Ectodermal cell (in vitro differentiated cells): ENCODE results near the gene ATAD2B.

ENCODE experiments used
- H3K27ac ChIP-seq: 2 replicates; pipeline ENCODE4 v1.7.0; 2013; ENCODE audit warnings: mild to moderate bottlenecking, low read depth, low read length; ENCODE audit not compliant: insufficient read depth, poor library complexity, severe bottlenecking
- H3K27me3 ChIP-seq: 2 replicates; pipeline ENCODE4 v1.7.0; 2013; ENCODE audit warnings: mild to moderate bottlenecking, low read length; ENCODE audit not compliant: insufficient read depth, control insufficient read depth, poor library complexity, severe bottlenecking
- H3K36me3 ChIP-seq: one replicate; pipeline ENCODE4 v1.7.0; 2013; ENCODE audit warnings: low read length; ENCODE audit not compliant: control insufficient read depth, insufficient read depth
- H3K4me1 ChIP-seq: one replicate; pipeline ENCODE4 v1.7.0; 2013; ENCODE audit warnings: low read length; ENCODE audit not compliant: control insufficient read depth, insufficient read depth
- H3K4me3 ChIP-seq: 2 replicates; pipeline ENCODE4 v1.7.0; 2013; ENCODE audit warnings: low read depth, low read length, control low read depth; ENCODE audit not compliant: insufficient read depth
- H3K9me3 ChIP-seq: 2 replicates; pipeline ENCODE4 v1.7.0; 2013; ENCODE audit warnings: mild to moderate bottlenecking, low read length, moderate library complexity; ENCODE audit not compliant: control insufficient read depth
- WGBS, 2 experiments: methylation state at CpG; one replicate each; pipeline ENCODE4 v1.1.7; 2013; ENCODE audit warnings: missing lambda C conversion rate in 2 of 2; 5-methylcytosine and 5-hydroxymethylcytosine counted together

ATAD2B gene

DNA sequence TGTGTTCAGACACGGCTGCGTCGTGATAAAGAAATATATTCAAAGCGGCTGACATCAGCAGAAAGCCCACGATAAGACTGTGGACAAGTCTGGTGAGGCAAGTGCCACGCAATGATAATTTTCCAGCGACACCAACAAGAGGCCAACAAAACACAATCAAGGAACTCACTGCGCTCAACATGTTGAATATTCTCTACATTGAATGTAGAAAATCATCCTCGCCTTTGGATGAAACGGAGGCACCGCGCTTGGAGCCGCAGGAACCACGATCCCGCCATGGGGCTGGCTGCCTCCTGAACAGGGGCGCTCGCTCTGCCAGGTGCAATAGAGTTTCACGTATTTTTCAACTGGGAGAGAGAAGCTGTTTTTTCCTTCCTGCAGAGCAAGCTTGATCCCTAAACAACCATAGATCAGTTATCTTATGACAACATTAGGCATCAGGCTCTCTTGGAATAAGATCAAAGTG, 220.3 kb downstream of the ATAD2B start:
- 96% methylated on average over 18 of the region's 18 CpGs for whole genome bisulfite sequencing, 2 experiments
- Histone ChIP-seq H3K4me3 (no peak overlapping the region), H3K27ac (no peak overlapping the region), H3K27me3 (no peaks in the 10 kb centered on the region), H3K36me3 (no peaks in the 10 kb centered on the region), H3K9me3 (no peaks in the 10 kb centered on the region), H3K4me1 (peaks cover 8% of the 10 kb centered on the region)

- Histone ChIP-seq H3K27ac (no peak overlapping the region), H3K36me3 (no peaks in the 10 kb centered on the region), H3K4me3 (no peak overlapping the region), H3K27me3 (no peaks in the 10 kb centered on the region), H3K4me1 (peaks cover 6% of the 10 kb centered on the region), H3K9me3 (no peaks in the 10 kb centered on the region)
- 92 to 93% methylated on average over 18 of the region's 18 CpGs for WGBS, 2 experiments
Measured at GRCh38 chr2:23705771-23706612, 220.9 kb downstream of the ATAD2B start.

DNA sequence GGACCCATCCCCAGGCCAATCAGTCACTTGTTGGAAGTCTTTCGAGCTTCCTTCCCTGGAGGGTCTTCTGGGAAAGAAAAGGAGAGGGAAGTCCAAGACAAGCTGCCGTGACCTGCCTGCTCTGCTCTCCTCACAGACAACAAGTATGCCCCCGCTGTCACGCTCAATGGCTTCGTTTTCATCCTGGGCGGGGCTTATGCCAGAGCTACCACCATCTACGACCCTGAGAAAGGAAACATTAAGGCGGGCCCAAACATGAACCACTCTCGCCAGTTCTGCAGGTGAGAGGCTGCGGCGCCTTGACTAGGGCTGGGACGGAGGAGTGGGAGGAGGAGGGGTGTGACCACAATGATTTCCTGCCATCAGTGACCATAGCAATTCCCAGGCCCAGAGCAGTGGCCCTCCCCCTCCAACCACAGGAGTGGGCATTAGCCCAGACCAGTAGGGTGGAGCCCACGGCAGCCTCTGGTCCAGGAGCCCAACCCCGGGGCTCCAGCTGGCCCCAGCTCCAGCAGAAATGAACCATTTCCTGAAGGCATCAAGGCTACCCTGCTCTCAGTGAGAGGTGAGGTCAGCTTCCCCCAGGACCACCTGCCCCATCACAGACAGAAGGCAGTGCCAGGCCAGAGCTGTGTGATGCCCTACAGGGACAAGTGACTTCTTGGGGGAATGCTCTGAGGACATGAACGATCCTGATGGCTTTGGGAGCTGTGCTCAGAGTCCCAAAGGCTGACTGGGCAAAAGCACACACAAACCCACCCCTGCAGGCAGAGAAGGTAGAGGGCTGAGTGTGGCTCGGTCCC, 223.1 kb downstream of the ATAD2B start:
- no peaks in the 10 kb centered on the region for H3K9me3 ChIP-seq
- 88 to 90% methylated on average over 16 of the region's 16 CpGs for WGBS, 2 experiments
- no peaks in the 10 kb centered on the region for H3K36me3 ChIP-seq
- H3K27ac ChIP-seq, result no peak overlapping the region
- H3K4me3 ChIP-seq, result no peak overlapping the region
- peaks cover 6% of the 10 kb centered on the region for H3K4me1 ChIP-seq
- no peaks in the 10 kb centered on the region for H3K27me3 ChIP-seq

- Histone ChIP-seq H3K4me1 (peaks cover 6% of the 10 kb centered on the region), H3K9me3 (no peaks in the 10 kb centered on the region), H3K27me3 (no peaks in the 10 kb centered on the region), H3K36me3 (no peaks in the 10 kb centered on the region), H3K4me3 (no peak overlapping the region), H3K27ac (no peak overlapping the region)
- WGBS, 2 experiments, result 96 to 97% methylated on average over 17 of the region's 17 CpGs
Measured at GRCh38 chr2:23703037-23703582, 223.8 kb downstream of the ATAD2B start.

DNA sequence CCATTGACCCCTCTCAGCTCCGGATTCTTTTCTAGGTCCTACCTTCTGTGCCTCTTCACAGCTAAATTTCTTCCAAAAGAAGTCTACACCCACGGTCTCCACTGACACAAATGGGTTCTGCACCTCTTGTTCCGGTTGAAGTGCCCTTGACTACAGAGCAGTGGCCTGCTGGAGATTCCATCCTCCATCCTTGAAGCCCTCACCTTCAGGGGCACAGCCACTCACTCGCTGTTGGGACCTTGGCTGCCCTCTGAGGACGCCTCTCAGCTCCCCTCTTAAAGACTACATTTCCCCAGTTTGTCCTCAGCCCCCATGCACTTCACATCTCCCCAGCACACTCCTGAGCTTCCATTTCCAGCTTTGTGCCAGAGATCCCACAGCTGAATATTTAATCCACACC, 226.3 kb downstream of the ATAD2B start:
- Histone ChIP-seq H3K27me3 (no peaks in the 10 kb centered on the region), H3K27ac (no peak overlapping the region), H3K4me3 (no peak overlapping the region), H3K36me3 (no peaks in the 10 kb centered on the region), H3K4me1 (peaks cover 6% of the 10 kb centered on the region), H3K9me3 (no peaks in the 10 kb centered on the region)
- WGBS, 2 experiments, result 93 to 94% methylated on average over 5 of the region's 5 CpGs

GRCh38 chr2:23699580-23699925, 227.4 kb downstream of the ATAD2B start:
- Histone ChIP-seq H3K36me3 (no peaks in the 10 kb centered on the region), H3K27me3 (no peaks in the 10 kb centered on the region), H3K27ac (no peak overlapping the region), H3K9me3 (no peaks in the 10 kb centered on the region), H3K4me1 (peaks cover 6% of the 10 kb centered on the region), H3K4me3 (no peak overlapping the region)
- WGBS, 2 experiments, result 88 to 97% methylated on average over 5 of the region's 5 CpGs

DNA sequence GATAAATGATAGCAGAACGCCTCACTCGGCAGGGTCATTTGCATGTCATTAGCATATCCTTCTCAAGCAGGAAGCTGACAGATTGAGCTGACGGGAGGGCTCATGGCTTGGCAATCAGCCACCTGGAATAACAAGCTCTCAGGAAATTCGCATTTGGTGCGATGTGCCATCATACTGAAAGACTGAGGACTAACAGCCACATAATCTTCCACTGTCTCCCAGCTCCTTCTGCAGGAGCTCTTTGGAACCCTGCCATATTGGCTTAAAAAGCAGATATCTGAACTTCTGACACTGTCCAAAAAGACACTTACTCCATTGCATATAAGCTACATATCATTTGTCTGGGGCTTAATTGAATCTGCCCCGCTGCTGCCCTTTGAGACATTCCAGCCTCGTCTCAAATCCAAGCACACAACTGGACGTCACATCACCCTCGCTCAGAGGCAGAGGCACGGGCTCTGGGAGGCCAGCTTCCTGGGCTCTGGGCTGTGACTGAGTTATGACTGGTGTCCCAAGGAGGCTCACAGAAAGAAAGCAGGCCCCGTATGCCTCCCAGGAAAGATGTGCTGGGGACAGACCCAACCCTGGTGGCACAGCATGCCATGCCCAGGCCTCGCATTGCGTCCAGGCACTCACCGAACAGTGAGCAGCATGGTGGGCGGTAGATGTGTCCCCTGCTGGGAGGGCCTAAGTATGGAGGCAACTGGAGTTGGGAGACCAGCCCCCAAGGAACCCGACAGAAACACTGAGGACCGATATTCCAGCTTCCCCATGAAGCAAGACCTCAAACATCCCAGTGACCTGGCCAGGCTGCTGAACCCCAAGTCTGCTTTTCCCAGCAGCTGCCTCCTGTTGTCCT, 228.0 kb downstream of the ATAD2B start:
- no peaks in the 10 kb centered on the region for H3K9me3 ChIP-seq
- H3K27ac ChIP-seq, result no peak overlapping the region
- H3K27me3 ChIP-seq, result no peaks in the 10 kb centered on the region
- WGBS, 2 experiments, result 90 to 91% methylated on average over 17 of the region's 17 CpGs
- H3K4me1 ChIP-seq, result peaks cover 6% of the 10 kb centered on the region
- H3K4me3 ChIP-seq, result no peak overlapping the region
- no peaks in the 10 kb centered on the region for H3K36me3 ChIP-seq
